ENCODE measurements around the gene RNF5. TPM values are rescaled to one million over a fixed set of nuclear protein-coding genes. Genes with fewer than 3 reads are reported as not detected.

RNF5 gene
- total RNA-seq, 4 donors from 2014 or later: 78.8 to 101 (median 88.0) TPM

DNA sequence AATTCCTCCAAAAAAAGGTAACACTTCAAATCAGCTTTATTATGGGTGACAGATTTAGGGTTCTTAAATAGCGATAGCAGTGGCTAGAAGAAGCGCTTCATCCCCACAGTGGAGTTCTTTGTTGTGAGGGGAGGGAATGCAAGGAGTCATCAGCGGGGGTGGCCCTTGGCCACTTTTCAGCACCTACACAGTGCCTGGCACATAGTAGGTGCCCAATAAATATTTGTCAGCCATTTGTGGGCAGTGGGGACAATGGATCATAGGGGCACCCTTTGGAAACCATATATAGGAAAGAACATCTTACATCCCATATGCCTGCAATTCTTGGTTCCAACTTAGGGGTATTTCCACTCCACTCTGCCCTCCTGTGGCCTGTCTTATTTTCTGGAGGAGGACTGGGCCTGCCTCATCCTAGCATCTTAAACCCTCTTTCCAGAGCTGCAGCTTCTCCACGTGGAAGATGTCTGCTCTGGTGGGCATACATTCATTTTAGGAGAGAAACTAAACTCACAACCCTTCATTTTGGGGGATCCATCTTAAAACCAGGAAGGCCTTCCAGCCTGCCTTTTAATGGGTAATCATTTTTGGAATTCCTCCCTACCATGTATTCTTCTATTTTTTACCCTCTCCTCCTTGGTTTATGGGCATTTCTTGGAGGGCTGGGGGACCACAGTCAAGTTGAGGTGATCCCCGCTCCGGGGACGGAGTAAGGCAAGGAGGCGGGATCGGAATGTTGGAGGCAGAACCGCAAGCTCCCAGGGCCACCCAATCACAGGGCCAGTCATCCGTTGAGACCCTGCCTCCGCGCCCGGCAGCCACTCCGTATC is 16.8 kb downstream of the RNF5 start:
- Histone ChIP-seq H3K9me3 (no peaks in the 10 kb centered on the region), H3K27me3 (no peaks in the 10 kb centered on the region), H3K36me3 (no peaks in the 10 kb centered on the region), H3K4me1 (peaks cover 2 to 61% (median 14%) of the 10 kb centered on the region in 3 donors), H3K27ac (peak overlapping the region; percentile 95 to 99 (median 98)), H3K4me3 (peak overlapping the region; percentile 23 to 67)
- TF ChIP-seq POLR2AphosphoS5 (IDR thresholded peaks at IDR 0.05) (peak; percentile 43), EP300 (IDR thresholded peaks at IDR 0.05) (no peak), POLR2A (IDR thresholded peaks at IDR 0.05) (peak; percentile 30 to 35)
- TF ChIP-seq, protein P1, sequence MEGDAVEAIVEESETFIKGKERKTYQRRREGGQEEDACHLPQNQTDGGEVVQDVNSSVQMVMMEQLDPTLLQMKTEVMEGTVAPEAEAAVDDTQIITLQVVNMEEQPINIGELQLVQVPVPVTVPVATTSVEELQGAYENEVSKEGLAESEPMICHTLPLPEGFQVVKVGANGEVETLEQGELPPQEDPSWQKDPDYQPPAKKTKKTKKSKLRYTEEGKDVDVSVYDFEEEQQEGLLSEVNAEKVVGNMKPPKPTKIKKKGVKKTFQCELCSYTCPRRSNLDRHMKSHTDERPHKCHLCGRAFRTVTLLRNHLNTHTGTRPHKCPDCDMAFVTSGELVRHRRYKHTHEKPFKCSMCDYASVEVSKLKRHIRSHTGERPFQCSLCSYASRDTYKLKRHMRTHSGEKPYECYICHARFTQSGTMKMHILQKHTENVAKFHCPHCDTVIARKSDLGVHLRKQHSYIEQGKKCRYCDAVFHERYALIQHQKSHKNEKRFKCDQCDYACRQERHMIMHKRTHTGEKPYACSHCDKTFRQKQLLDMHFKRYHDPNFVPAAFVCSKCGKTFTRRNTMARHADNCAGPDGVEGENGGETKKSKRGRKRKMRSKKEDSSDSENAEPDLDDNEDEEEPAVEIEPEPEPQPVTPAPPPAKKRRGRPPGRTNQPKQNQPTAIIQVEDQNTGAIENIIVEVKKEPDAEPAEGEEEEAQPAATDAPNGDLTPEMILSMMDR (IDR thresholded peaks at IDR 0.05): peak in 3 of 4 experiments; percentile 48 to 79 (median 74)
- ATAC-seq: no peak
- WGBS, 2 donors (ENCODE audit: low coverage in 1 of 2): 13 to 45% methylated on average over 2 to 10 of the region's 15 CpGs

DNA sequence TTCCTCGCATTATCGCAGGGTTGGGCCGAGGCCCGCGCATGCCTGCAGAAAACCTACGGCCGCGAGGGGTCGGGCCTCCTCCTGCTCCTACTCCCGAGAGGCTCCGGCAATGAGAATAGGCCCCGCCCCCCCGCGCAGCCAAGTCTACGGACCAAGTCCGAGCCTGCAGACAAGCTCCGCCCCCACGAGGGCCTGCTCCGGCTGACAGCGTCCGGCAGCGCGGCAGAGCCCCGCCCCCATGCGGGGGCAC is 17.4 kb downstream of the RNF5 start:
- Histone ChIP-seq H3K9me3 (no peaks in the 10 kb centered on the region), H3K4me3 (peak overlapping the region in 1 of 2 donors; percentile 67), H3K4me1 (peaks cover 2 to 59% (median 14%) of the 10 kb centered on the region in 3 donors), H3K27me3 (no peaks in the 10 kb centered on the region), H3K27ac (peak overlapping the region in 3 of 4 donors; percentile 95 to 99 (median 99)), H3K36me3 (no peaks in the 10 kb centered on the region)
- peak; percentile 90 for ATAC-seq
- WGBS, 2 donors (ENCODE audit: low coverage in 1 of 2): no CpG with 5 or more reads among the region's 25 CpGs
- no peak for TF ChIP-seq POLR2A (IDR thresholded peaks at IDR 0.05)
- TF ChIP-seq, protein P1 (IDR thresholded peaks at IDR 0.05): peak in 3 of 4 experiments; percentile 51 to 74 (median 63)

DNA sequence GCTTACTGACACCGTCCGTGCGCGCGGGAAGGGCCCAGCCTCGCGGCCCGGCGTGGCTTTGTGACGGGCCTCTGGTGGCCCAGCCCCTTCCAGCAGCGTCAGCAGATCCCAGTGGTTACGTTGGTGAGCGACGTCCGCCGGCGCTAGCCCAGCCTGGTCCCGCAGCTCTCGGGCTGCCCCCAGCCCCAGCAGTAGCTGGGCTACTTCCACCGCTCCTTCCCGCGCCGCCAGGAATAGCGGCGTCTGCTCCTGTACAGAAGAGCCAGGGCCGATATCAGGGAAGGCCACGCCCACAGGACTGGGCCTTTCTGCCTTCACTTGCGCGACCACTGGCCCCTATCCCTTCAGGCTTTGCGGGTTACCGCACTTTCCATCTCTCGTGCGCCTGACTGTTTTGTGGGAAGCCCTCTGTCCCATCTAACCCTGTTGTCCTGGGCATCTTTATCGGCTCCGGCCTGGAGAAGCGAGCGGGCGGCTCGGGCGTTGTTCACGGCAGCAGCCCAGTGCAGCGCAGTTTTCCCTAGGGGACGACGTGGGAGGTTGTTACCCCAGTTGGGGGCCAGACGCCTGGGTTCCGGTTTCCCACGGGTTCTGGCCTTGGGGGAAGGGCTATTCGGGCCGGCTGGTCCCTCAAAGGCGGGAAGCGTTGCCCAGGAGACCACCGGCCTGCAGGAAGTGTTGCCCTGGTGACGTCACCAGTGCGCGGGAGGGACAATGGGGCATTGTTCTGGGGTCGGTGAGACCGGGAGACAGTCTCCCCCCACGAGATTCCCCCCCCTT is 17.9 kb downstream of the RNF5 start:
- peaks cover 2 to 53% (median 14%) of the 10 kb centered on the region in 3 donors for H3K4me1 ChIP-seq
- WGBS, 2 donors (ENCODE audit: low coverage in 1 of 2): 0% methylated on average over 13 of the region's 58 CpGs; no CpG with 5 or more reads in 1 of the 2 donors
- peak; percentile 93 for ATAC-seq

DNA sequence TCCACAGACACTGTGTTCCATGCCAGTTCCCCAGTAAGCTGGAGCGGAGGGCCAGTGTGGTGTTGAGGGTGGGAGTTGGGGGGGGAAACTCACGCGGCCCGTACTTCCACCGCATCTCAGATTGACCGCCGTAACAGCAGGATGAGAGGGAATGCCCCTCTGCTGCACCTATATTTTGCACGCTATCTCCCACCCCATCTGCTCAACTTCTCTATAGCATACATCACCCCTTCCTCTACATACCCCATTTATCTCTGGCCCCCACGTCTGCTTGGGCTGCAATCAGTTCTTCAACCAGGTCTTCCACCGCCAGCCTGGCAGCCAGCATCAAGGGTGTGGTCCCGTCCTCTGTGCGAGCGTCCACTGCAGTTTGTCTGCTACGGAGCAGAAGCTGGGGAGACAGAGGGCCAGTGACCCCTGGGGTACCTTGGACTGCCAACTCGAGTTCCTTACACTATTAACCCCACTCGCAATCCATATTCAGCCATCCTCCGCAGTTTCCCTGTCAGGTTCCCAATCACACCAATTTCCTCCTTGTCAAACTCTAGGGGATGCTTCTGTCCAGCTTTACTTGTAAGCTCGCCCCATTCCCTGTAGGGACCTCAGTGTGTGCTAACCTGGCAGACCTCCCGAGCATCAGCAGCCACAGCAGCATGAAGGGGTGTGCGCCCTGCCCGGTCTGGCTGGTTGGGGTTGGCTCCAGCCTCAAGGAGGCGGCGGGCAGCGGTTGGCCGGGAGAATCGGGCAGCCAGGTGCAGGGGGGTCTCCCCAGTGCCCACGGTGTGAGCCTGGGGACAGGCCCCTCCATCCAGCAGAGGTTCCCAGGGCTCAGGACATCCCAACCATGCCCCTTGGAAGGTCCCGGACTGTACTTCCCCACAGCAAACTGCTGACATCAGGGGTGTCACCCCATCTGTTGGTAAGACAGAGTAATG is 18.7 kb downstream of the RNF5 start:
- H3K27me3 ChIP-seq: peaks cover 11% of the 10 kb centered on the region
- TF ChIP-seq, protein P1 (IDR thresholded peaks at IDR 0.05): no peak
- TF ChIP-seq POLR2A (IDR thresholded peaks at IDR 0.05) (no peak), EP300 (IDR thresholded peaks at IDR 0.05) (no peak), POLR2AphosphoS5 (IDR thresholded peaks at IDR 0.05) (no peak)
- H3K4me3 ChIP-seq: peak overlapping the region; percentile 67 to 71
- no peak for ATAC-seq
- H3K9me3 ChIP-seq: no peaks in the 10 kb centered on the region
- WGBS, 2 donors (ENCODE audit: low coverage in 1 of 2): 7 to 13% methylated on average over 2 to 16 of the region's 28 CpGs
- H3K4me1 ChIP-seq: peaks cover 2 to 45% (median 14%) of the 10 kb centered on the region in 3 donors
- H3K27ac ChIP-seq: peak overlapping the region; percentile 95 to 99 (median 98)
- no peaks in the 10 kb centered on the region for H3K36me3 ChIP-seq

More for the DNA sequence above, 17.9 kb downstream of the RNF5 start:
- Histone ChIP-seq H3K4me3 (peak overlapping the region; percentile 67 to 71), H3K36me3 (no peaks in the 10 kb centered on the region), H3K27me3 (peaks cover 4% of the 10 kb centered on the region), H3K27ac (peak overlapping the region; percentile 95 to 99 (median 98)), H3K9me3 (no peaks in the 10 kb centered on the region)
- peak; percentile 50 for TF ChIP-seq EP300 (IDR thresholded peaks at IDR 0.05)
- TF ChIP-seq, protein P1 (IDR thresholded peaks at IDR 0.05): no peak
- TF ChIP-seq POLR2AphosphoS5 (IDR thresholded peaks at IDR 0.05): peak; percentile 99
- peak; percentile 99 for TF ChIP-seq POLR2A (IDR thresholded peaks at IDR 0.05)

Data from gastroesophageal sphincter (tissue), 4 donors.